ENCODE data around the gene BAHD1. TPM values are rescaled to one million over a fixed set of nuclear protein-coding genes. Genes with fewer than 3 reads are reported as not detected.

Gene BAHD1
- total RNA-seq, 1 donor from 2014 or later, result 23.9 TPM

DNA sequence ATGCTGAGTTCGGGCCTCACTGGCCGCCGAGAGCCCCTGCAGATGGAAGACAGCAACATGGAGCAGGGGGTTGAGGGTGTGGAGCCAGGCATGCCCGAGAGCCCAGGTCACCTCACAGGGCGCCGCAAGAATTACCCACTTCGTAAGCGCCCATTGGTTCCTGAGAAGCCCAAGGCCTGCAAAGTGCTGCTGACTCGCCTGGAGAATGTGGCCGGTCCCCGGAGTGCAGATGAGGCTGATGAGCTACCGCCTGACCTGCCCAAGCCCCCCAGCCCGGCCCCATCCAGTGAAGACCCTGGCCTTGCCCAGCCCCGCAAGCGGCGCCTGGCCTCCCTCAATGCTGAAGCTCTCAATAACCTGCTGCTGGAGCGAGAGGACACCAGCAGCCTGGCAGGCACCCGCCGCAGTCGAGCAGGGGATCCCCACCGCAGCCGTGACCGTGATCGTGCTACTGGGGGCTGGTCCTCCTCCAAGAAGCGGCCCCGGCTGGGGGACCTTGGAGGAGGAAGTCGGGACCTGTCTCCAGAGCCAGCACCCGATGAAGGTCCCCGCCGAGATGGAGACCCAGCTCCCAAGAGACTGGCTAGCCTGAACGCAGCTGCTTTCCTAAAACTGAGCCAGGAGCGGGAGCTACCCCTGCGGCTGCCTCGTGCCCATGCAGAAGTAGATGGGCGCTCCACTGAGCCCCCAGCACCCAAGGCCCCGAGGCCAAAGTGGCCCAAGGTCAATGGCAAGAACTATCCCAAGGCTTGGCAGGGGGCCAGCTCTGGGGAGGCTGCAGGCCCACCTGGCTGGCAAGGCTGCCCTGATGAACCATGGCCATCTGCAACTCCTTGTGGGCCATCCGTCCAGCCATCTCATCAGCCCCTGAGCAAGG lies 18.0 kb downstream of the BAHD1 start:
- H3K4me1 Mint-ChIP-seq, result peaks cover 23% of the 10 kb centered on the region
- DNase-seq (ENCODE audit: low spot score in 2 of 2, unreplicated experiment in 2 of 2), result no peak
- TF ChIP-seq, protein P1, sequence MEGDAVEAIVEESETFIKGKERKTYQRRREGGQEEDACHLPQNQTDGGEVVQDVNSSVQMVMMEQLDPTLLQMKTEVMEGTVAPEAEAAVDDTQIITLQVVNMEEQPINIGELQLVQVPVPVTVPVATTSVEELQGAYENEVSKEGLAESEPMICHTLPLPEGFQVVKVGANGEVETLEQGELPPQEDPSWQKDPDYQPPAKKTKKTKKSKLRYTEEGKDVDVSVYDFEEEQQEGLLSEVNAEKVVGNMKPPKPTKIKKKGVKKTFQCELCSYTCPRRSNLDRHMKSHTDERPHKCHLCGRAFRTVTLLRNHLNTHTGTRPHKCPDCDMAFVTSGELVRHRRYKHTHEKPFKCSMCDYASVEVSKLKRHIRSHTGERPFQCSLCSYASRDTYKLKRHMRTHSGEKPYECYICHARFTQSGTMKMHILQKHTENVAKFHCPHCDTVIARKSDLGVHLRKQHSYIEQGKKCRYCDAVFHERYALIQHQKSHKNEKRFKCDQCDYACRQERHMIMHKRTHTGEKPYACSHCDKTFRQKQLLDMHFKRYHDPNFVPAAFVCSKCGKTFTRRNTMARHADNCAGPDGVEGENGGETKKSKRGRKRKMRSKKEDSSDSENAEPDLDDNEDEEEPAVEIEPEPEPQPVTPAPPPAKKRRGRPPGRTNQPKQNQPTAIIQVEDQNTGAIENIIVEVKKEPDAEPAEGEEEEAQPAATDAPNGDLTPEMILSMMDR (IDR thresholded peaks at IDR 0.05; ENCODE audit: unreplicated experiment), result no peak
- H3K27me3 Mint-ChIP-seq (ENCODE audit: low read depth), result no peaks in the 10 kb centered on the region
- H3K9me3 Mint-ChIP-seq, result no peaks in the 10 kb centered on the region
- H3K36me3 Mint-ChIP-seq, result no peaks in the 10 kb centered on the region
- no peak overlapping the region for H3K4me3 Mint-ChIP-seq
- H3K27ac Mint-ChIP-seq, result no peak overlapping the region

DNA sequence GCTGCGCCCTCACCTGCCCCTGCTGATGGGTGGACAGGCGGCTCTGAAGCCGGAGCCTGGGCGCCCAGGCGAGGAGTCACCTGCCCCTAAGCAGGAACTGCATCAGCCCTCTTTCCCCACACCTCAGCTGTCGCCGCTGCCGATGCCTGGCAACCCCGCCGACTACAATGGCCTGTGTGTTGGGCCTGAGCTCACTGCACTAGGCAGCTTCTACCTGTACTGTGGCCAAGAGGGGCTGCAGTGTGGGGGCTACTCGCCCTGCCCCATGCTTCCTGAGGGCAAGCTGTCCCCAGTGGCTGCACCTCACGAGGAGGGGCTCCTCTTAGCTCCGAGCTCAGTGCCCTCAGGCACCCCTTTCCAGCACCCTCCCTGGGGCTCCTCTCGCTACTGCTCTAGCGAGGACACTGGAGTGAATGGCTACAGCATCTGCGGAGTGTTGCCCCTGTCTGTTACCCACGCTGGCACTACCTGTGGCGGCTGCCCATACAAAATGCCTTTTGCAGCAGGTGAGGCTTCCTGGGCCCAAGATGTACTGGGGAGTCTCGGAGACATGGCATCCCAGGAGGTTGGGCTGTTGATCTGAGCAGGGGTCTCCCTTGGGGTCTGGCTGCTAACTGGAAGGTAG lies 18.8 kb downstream of the BAHD1 start:
- DNase-seq (ENCODE audit: low spot score in 2 of 2, unreplicated experiment in 2 of 2), result no peak
- Mint-ChIP-seq H3K27me3 (ENCODE audit: low read depth) (no peaks in the 10 kb centered on the region), H3K36me3 (no peaks in the 10 kb centered on the region), H3K4me1 (peaks cover 21% of the 10 kb centered on the region), H3K4me3 (no peak overlapping the region), H3K27ac (no peak overlapping the region), H3K9me3 (no peaks in the 10 kb centered on the region)
- TF ChIP-seq, protein P1 (IDR thresholded peaks at IDR 0.05; ENCODE audit: unreplicated experiment), result no peak

DNA sequence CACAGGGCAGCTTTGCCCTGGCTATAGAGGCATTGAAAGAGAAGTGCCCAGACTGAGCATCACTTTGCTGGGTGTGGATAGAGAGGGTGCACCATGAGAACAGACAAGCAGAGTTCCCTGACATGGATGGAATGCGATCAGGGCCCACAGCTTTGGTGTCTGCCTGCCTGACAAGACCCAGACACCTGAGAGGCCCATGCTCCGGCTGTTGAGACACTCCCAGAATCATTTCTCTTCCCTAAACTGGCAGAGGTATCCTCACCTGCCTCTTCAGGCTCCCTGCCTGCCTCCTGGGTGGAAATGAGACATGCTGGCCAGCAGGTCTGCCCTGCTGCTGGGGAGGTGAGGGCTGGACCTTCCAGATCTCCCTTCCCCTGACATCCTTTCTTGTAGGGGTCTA lies 19.7 kb downstream of the BAHD1 start:
- peaks cover 2% of the 10 kb centered on the region for H3K36me3 Mint-ChIP-seq
- no peak overlapping the region for H3K4me3 Mint-ChIP-seq
- TF ChIP-seq, protein P1 (IDR thresholded peaks at IDR 0.05; ENCODE audit: unreplicated experiment), result no peak
- H3K27ac Mint-ChIP-seq, result no peak overlapping the region
- no peaks in the 10 kb centered on the region for H3K9me3 Mint-ChIP-seq
- no peak for DNase-seq (ENCODE audit: low spot score in 2 of 2, unreplicated experiment in 2 of 2)
- peaks cover 14% of the 10 kb centered on the region for H3K4me1 Mint-ChIP-seq
- H3K27me3 Mint-ChIP-seq (ENCODE audit: low read depth), result no peaks in the 10 kb centered on the region

DNA sequence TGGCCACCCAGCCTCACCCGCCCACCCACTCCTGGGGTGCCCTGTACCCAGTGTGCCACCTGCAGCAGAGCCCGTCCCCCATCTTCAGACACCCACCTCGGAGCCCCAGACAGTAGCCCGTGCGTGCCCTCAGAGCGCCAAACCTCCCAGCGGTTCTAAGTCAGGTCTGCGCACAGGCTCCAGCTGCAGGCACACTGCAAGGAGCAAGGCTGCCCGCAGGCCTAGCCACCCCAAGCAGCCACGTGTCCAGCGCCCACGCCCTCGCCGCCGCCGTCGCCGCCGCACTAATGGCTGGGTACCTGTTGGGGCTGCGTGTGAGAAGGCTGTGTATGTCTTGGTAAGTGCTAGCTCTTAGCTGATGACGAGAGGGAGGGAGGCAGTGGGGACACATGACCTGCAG lies 21.2 kb downstream of the BAHD1 start:
- Mint-ChIP-seq H3K9me3 (no peaks in the 10 kb centered on the region), H3K36me3 (peaks cover 4% of the 10 kb centered on the region), H3K27ac (no peak overlapping the region), H3K4me1 (peaks cover 5% of the 10 kb centered on the region), H3K27me3 (ENCODE audit: low read depth) (no peaks in the 10 kb centered on the region), H3K4me3 (no peak overlapping the region)
- TF ChIP-seq, protein P1 (IDR thresholded peaks at IDR 0.05; ENCODE audit: unreplicated experiment), result no peak
- no peak for DNase-seq (ENCODE audit: low spot score in 2 of 2, unreplicated experiment in 2 of 2)

DNA sequence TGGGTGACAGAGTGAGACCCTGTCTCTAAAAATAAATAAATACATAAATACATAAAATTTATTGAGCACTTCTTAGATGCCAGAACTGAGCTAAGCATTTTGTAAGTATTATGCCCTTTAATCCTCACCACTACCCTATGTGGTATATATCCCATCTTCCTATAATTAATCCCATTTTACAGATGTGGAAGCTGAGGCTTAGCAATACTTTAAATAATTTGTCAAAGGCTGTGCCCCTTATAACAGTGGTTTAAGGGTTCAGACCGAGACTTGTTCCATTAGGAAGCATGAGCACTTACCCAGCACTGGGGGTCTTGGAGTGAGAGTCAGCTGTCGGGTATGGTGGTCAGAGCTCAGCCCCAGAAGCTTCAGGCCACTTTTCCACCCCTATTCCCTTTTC lies 22.5 kb downstream of the BAHD1 start:
- peaks cover 4% of the 10 kb centered on the region for H3K36me3 Mint-ChIP-seq
- no peak overlapping the region for H3K27ac Mint-ChIP-seq
- H3K4me1 Mint-ChIP-seq, result peaks cover 5% of the 10 kb centered on the region
- TF ChIP-seq, protein P1 (IDR thresholded peaks at IDR 0.05; ENCODE audit: unreplicated experiment), result no peak
- no peak for DNase-seq (ENCODE audit: low spot score in 2 of 2, unreplicated experiment in 2 of 2)
- H3K27me3 Mint-ChIP-seq (ENCODE audit: low read depth), result no peaks in the 10 kb centered on the region
- H3K4me3 Mint-ChIP-seq, result no peak overlapping the region
- no peaks in the 10 kb centered on the region for H3K9me3 Mint-ChIP-seq

Measured in mesothelial cell of epicardium (in vitro differentiated cells).